Dendritic cell treated with granulocyte-macrophage colony-stimulating factor and Interleukin-4, amounts not matched to agents 40 ng/mL and 50 ng/mL, for 4 days (primary cell): ENCODE measurements around the gene CRMP1.
"Not testable (repeated sequence)": the region's sequence is repeated elsewhere in the genome, so short reads cannot be mapped to it uniquely, and the experiment has no call there.

Experiments
- H3K27ac Mint-ChIP-seq: one replicate; pipeline ENCODE4 v1.8.0; 2022; ENCODE audit warnings: mild to moderate bottlenecking, mixed read lengths
- H3K27me3 Mint-ChIP-seq: one replicate; pipeline ENCODE4 v1.8.0; 2022; ENCODE audit warnings: mild to moderate bottlenecking, mixed read lengths
- H3K36me3 Mint-ChIP-seq: one replicate; pipeline ENCODE4 v1.8.0; 2022; ENCODE audit warnings: low read depth, mixed read lengths
- H3K4me1 Mint-ChIP-seq: one replicate; pipeline ENCODE4 v1.8.0; 2022; ENCODE audit warnings: low read depth, mixed read lengths
- H3K4me3 Mint-ChIP-seq: one replicate; pipeline ENCODE4 v1.8.0; 2022; ENCODE audit warnings: mild to moderate bottlenecking, moderate library complexity, mixed read lengths
- H3K9me3 Mint-ChIP-seq: one replicate; pipeline ENCODE4 v1.8.0; 2022; ENCODE audit warnings: mixed read lengths
- intact Hi-C: fragments of 100-400 bp; cut with micrococcal nuclease; formaldehyde crosslinking; loops from one replicate; pipeline ENCODE4 v1.15.0; 2022

CRMP1 gene

DNA sequence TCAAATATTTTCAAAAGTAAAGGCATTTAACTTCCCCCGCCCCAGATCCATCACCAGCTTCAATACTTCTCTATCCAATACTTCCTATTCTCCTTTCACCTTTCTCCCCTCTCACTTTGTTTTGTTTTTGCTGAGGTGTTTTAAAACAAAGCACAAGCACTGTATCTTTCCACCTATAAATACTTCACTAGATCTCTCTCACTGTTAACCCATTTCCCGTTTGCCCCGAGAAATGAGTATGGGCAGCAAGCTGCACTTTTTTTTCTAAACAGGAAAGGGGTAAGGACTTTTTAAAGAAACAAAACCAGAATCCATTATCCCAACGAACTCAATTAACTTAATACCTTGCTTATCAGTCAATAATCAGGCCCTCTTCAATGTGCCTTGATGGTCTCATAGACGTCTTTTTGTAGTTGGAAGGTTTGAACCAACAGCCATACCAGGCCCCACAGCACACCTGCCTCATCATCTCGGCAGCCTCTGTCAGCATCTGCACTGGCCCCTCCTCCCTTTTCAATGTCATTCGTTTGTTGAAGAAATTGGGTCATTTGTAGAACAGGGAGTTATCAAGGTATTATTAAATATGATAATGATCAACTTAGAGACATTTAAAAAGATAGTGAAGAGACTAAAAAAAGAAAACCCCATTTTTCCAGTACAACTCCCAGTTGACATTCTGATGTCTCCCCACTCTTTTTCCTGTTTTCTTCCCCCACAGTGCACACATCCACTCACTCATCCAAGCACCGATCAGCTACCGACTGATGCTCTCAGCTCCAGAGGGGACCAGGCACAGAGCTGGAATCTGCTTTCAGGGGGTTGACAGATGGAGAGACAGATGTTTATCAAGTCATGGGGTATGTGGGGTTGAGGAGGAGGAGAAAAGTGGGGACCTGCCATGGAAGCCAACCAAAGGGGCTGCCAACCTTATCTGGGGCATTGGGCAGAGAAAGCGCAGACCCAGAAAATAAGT is 25.8 kb downstream of the CRMP1 start:
- H3K27me3 Mint-ChIP-seq = peaks cover 29% of the 10 kb centered on the region
- H3K4me3 Mint-ChIP-seq = no peak overlapping the region
- H3K4me1 Mint-ChIP-seq = peaks cover 6% of the 10 kb centered on the region
- no peaks in the 10 kb centered on the region for H3K36me3 Mint-ChIP-seq
- H3K27ac Mint-ChIP-seq = no peak overlapping the region
- intact Hi-C loops = no loop called here
- H3K9me3 Mint-ChIP-seq = no peaks in the 10 kb centered on the region

DNA sequence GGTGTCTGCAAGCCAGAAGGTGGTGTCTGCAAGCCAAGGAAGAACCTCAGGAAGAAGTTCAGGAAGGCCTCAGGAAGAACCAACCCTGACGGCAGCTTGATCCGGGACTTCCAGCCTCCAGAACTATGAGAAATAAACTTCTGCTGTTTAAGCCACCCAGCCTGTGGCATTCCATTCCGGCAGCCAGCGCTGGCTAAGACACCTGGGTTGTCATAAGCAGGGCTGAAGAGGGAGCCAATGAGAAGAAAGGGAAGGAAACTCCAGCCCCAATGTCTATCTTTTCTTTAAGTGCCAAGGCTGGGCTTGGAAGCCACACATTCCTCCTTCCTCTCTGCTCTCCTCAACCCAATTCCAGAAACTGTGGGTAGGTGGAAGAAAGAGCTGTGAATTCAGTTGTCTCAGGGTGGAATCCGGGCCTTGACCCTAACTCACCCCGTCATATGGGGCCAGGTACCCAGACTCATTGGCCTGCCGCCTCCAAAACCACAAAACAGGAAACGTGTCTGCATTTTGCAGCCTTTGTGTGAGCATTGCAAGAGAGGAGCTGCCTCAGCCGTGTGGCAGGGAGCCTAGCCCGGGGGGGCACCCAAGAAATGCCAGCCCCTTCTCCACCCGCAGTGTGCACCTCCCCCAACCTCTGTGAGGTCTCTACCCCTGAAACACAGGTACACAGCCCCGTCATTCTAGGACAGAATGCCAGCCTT is 26.8 kb downstream of the CRMP1 start:
- Mint-ChIP-seq H3K4me3 (no peak overlapping the region), H3K27me3 (peaks cover 26% of the 10 kb centered on the region), H3K36me3 (no peaks in the 10 kb centered on the region), H3K4me1 (peaks cover 6% of the 10 kb centered on the region), H3K27ac (no peak overlapping the region), H3K9me3 (no peaks in the 10 kb centered on the region)
- intact Hi-C loops = no loop called here

- H3K4me1 Mint-ChIP-seq = peaks cover 6% of the 10 kb centered on the region
- H3K36me3 Mint-ChIP-seq = no peaks in the 10 kb centered on the region
- H3K27me3 Mint-ChIP-seq = peaks cover 14% of the 10 kb centered on the region
- H3K9me3 Mint-ChIP-seq = no peaks in the 10 kb centered on the region
- H3K4me3 Mint-ChIP-seq = no peak overlapping the region
- intact Hi-C loops = no loop called here
- no peak overlapping the region for H3K27ac Mint-ChIP-seq
These were observed 29.3 kb downstream of the CRMP1 start for GRCh38 chr4:5863461-5864113.

DNA sequence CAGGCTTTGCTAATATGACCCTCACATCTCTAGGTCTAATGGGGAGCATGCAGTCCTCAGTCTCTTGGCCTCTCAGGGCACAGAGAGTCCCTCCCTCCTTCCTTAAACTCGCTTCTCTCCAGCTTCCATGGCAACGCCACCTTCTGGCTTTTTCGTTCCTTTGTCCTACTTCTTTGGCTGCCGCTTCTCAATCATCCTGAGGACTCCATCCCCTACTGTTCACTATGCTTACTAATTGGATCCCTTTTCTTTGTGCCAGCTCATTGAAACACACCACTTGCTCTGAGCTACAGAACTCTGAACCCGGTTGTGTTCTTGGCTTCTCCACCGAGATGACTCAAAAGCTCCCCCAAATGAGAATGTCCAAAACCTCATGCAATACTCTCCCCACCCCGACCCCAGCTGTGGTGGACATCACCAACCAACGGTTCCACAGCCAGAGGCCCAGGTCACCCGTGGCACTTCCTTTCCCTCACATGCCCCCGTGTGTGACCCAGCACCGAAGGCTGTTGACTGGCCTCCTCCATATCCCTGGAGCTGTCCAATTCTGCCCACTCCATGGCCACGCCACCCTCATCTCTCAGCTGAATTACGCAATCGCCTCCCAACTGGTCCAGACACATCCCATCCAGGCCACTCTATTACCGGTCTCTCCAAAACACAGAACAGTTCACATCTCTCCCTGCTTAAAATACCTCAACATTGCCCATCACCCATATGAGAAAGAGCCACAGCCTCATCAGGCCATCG is 34.7 kb downstream of the CRMP1 start:
- no peaks in the 10 kb centered on the region for H3K4me1 Mint-ChIP-seq
- no peak overlapping the region for H3K4me3 Mint-ChIP-seq
- H3K27me3 Mint-ChIP-seq = no peaks in the 10 kb centered on the region
- H3K27ac Mint-ChIP-seq = no peak overlapping the region
- no peaks in the 10 kb centered on the region for H3K9me3 Mint-ChIP-seq
- H3K36me3 Mint-ChIP-seq = no peaks in the 10 kb centered on the region
- intact Hi-C loops = no loop called here

- no peak overlapping the region for H3K4me3 Mint-ChIP-seq
- intact Hi-C loops = no loop called here
These were observed 35.7 kb downstream of the CRMP1 start for GRCh38 chr4:5857199-5857598.

DNA sequence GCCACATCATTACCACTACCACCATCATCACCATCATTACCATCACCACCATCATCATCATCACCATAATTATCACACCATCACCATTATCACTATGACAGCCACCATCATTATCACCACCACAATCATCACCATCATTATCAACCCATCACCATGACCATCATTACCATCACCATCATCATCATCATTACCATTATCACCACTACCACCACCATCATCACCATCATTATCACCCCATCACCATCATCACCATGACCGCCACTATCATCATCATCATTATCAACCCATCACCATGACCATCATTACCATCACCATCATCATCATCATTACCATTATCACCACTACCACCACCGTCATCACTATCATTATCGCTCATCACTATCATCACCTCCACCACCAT is 36.5 kb downstream of the CRMP1 start:
- intact Hi-C loops = not testable (repeated sequence)

More at GRCh38 chr4:5857199-5857598, 35.7 kb downstream of the CRMP1 start:
- no peaks in the 10 kb centered on the region for H3K9me3 Mint-ChIP-seq
- H3K27ac Mint-ChIP-seq = no peak overlapping the region
- H3K27me3 Mint-ChIP-seq = peaks cover 1% of the 10 kb centered on the region
- H3K36me3 Mint-ChIP-seq = no peaks in the 10 kb centered on the region
- H3K4me1 Mint-ChIP-seq = no peaks in the 10 kb centered on the region

GRCh38 chr4:5854929-5855328 is 38.0 kb downstream of the CRMP1 start:
- intact Hi-C loops = no loop called here
- H3K36me3 Mint-ChIP-seq = no peaks in the 10 kb centered on the region
- no peaks in the 10 kb centered on the region for H3K4me1 Mint-ChIP-seq
- no peak overlapping the region for H3K27ac Mint-ChIP-seq
- no peaks in the 10 kb centered on the region for H3K9me3 Mint-ChIP-seq
- peaks cover 1% of the 10 kb centered on the region for H3K27me3 Mint-ChIP-seq
- H3K4me3 Mint-ChIP-seq = no peak overlapping the region

More for the DNA sequence above, 36.5 kb downstream of the CRMP1 start:
- not testable (repeated sequence) for H3K9me3 Mint-ChIP-seq, H3K27ac Mint-ChIP-seq, H3K4me3 Mint-ChIP-seq, H3K27me3 Mint-ChIP-seq, H3K36me3 Mint-ChIP-seq, H3K4me1 Mint-ChIP-seq

- Mint-ChIP-seq H3K4me3 (no peak overlapping the region), H3K9me3 (no peaks in the 10 kb centered on the region), H3K27me3 (peaks cover 1% of the 10 kb centered on the region), H3K4me1 (no peaks in the 10 kb centered on the region), H3K36me3 (no peaks in the 10 kb centered on the region), H3K27ac (no peak overlapping the region)
- intact Hi-C loops = no loop called here
These were observed 40.2 kb downstream of the CRMP1 start for GRCh38 chr4:5852523-5853202.

- Mint-ChIP-seq H3K27me3 (peaks cover 1% of the 10 kb centered on the region), H3K9me3 (no peaks in the 10 kb centered on the region), H3K27ac (no peak overlapping the region), H3K4me3 (no peak overlapping the region), H3K4me1 (no peaks in the 10 kb centered on the region), H3K36me3 (no peaks in the 10 kb centered on the region)
- intact Hi-C loops = no loop called here
These were observed 41.1 kb downstream of the CRMP1 start for GRCh38 chr4:5851637-5852301.

DNA sequence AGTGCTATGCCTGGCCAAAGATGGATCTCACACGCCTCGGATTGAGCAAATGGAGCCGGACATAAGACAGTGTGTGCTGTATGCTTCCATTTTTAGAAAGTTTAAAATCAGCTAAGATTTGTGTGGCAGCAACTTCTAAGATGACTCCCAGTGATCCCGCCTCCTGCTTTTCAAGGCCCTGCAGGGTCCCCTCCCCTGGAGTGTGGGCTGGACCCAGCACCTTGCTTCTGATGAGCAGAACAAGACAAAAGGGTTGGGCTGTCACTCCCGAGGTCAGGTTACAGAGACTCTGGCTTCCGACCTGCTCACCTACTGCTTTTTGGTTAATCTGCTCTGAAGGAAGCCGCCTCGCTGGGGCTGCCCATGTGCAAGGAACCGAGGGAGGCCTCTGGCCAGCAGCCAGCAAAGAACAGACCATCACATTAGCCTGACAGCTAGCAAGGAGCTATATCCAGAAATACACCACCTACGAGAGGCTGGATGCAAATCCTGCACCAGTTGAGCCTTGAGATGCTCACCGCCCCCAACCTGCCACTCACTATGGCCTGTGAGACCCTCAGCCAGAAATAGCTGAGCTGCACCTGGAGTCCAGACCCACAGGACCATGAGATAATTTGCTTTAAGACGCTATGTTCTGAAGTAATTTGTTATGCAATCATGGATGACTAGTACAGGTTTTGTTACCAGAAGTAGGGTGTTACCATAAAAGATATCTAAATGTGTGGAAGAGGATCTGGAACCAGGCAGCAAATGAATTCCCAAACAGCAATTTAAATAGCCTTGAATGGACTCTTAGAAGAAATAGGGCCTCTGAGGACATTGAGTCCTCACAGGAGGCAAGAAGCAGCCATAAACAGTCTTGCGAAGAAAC is 47.6 kb downstream of the CRMP1 start:
- Mint-ChIP-seq H3K4me3 (no peak overlapping the region), H3K4me1 (no peaks in the 10 kb centered on the region), H3K9me3 (no peaks in the 10 kb centered on the region), H3K27ac (no peak overlapping the region), H3K36me3 (no peaks in the 10 kb centered on the region), H3K27me3 (peaks cover 1% of the 10 kb centered on the region)
- intact Hi-C loops = no loop called here

GRCh38 chr4:5843573-5844530 is 49.0 kb downstream of the CRMP1 start:
- H3K4me1 Mint-ChIP-seq = no peaks in the 10 kb centered on the region
- no peaks in the 10 kb centered on the region for H3K9me3 Mint-ChIP-seq
- no peaks in the 10 kb centered on the region for H3K36me3 Mint-ChIP-seq
- peaks cover 1% of the 10 kb centered on the region for H3K27me3 Mint-ChIP-seq
- H3K4me3 Mint-ChIP-seq = no peak overlapping the region
- intact Hi-C loops = no loop called here
- H3K27ac Mint-ChIP-seq = no peak overlapping the region
